GM10248 (cell line): Measurements from ENCODE around the gene CILP.

Experiments
- CTCF ChIA-PET: fragments of 300-600 bp; sonication (Branson Sonifier 250); formaldehyde crosslinking; extraction: SDS; loops from one replicate; lab custom pipeline; 2021; ENCODE audit warnings: antibody characterized with exemption; lab: Yijun Ruan, JAX
- POLR2A ChIA-PET: fragments of 350-650 bp; sonication (Branson Sonifier 250); formaldehyde crosslinking; extraction: SDS; loops from one replicate; lab custom pipeline; 2020; ENCODE audit warnings: antibody characterized with exemption; lab: Yijun Ruan, JAX
- DNase-seq: peaks from one replicate; pipeline ENCODE4 v3.0.0; 2012; ENCODE audit errors: extremely low spot score
- CTCF ChIP-seq: IDR thresholded peaks from 2 replicates; pipeline ENCODE4 v1.5.1; 2012; ENCODE audit warnings: mild to moderate bottlenecking, low read depth; ENCODE audit errors: extremely low read depth, missing control alignments, control extremely low read depth

Gene CILP

GRCh38 chr15:65208647-65209046 lies 2.6 kb downstream of the CILP start:
- POLR2A ChIA-PET = no interaction called here
- CTCF ChIA-PET = interaction anchor here (1.0 to 2.6 kb wide), 7 partner anchors 9 to 177 kb away, joined by 3 to 15 read pairs (median 4); partner anchors contain the start of gene PARP16
- no peak for DNase-seq
- TF ChIP-seq CTCF = no peak

GRCh38 chr15:65207280-65207840 lies 3.9 kb downstream of the CILP start:
- CTCF ChIA-PET = interaction anchor here (1.2 to 2.6 kb wide), 3 partner anchors 12 to 78 kb away, joined by 4 to 15 read pairs (median 5); no protein-coding TSS in a partner anchor
- POLR2A ChIA-PET = interaction anchor here (0.5 to 1.3 kb wide), 2 partner anchors 97 to 1265 kb away, joined by 3 read pairs; partner anchors contain the start of gene RNU5B-1
- no peak for TF ChIP-seq CTCF
- no peak for DNase-seq

- ChIA-PET CTCF (interaction anchor here (1.2 kb wide), 2 partner anchors 11 to 78 kb away, joined by 4 to 5 read pairs; no protein-coding TSS in a partner anchor), POLR2A (interaction anchor here (1.3 kb wide), 1 partner anchor 98 kb away, joined by 3 read pairs; the partner anchor contains the start of gene RNU5B-1)
- no peak for DNase-seq
- no peak for TF ChIP-seq CTCF
Measured at GRCh38 chr15:65206750-65207149, 4.5 kb downstream of the CILP start.

DNA sequence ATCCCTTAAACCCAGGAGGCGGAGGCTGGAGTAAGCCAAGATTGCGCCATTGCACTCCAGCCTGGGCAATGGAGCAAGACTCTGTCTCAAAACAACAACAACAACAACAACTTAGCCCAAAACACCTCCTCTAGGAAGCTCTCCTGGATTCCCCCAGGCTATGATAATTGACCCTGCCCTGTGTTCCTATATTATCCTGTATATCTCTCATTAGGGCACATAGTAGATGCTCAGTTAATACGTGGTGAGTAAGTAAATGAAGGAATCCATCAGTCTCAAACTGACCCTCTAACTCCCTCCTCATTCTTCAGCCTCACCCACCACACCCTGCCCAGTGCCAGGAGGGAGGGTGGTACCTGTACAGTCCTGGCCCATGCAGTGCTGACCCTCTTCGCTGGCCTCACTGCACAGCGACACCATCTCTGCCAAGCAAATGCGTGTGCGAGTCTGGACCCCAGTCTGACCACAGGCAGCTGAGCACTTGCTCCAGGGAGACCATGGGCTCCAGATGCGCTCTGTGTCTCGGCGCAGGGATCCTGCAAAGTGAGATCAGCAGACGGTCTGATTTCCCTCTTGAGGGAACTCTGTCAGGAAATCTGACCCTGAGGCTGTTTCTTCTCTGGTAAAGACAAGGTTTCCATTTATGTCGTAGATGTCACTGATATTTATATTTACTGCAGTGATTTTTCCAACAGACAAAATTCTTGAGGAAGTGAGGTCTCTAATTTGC lies 6.2 kb downstream of the CILP start:
- CTCF ChIA-PET = no interaction called here
- TF ChIP-seq CTCF = no peak
- no peak for DNase-seq
- POLR2A ChIA-PET = no interaction called here

GRCh38 chr15:65204236-65204930 lies 6.9 kb downstream of the CILP start:
- POLR2A ChIA-PET = no interaction called here
- TF ChIP-seq CTCF = no peak
- CTCF ChIA-PET = interaction anchor here (1.4 kb wide), 1 partner anchor 93 kb away, joined by 3 read pairs; no protein-coding TSS in a partner anchor

GRCh38 chr15:65201918-65202317 lies 9.4 kb downstream of the CILP start:
- POLR2A ChIA-PET = interaction anchor here (1.2 kb wide), 1 partner anchor 104 kb away, joined by 8 read pairs; no protein-coding TSS in a partner anchor
- CTCF ChIA-PET = interaction anchor here (0.8 to 4.4 kb wide), 3 partner anchors 9 to 183 kb away, joined by 3 to 22 read pairs (median 10); partner anchors contain the start of gene CILP

More at GRCh38 chr15:65204236-65204930, 6.9 kb downstream of the CILP start:
- no peak for DNase-seq

More at GRCh38 chr15:65201918-65202317, 9.4 kb downstream of the CILP start:
- TF ChIP-seq CTCF = no peak
- no peak for DNase-seq
